Caco-2 (cell line): ENCODE results near the gene SEC14L5. TPM values are rescaled to one million over a fixed set of nuclear protein-coding genes. Genes with fewer than 3 reads are reported as not detected.
A peak's percentile ranks its signal among the peaks of the same experiment; 100 is the strongest.

Experiments used
- BruUV-seq: library from RNA; stranded (reverse); fragments of 400-500 nt; replicated peaks from 2 replicates; lab custom pipeline; 2021; lab: Mats Ljungman, UMichigan
- CTCF ChIA-PET: fragments of 300-600 bp; sonication (Branson Sonifier 250); formaldehyde crosslinking; loops from one replicate; lab custom pipeline; 2022; ENCODE audit warnings: antibody characterized with exemption; lab: Charles Lee
- POLR2A ChIA-PET: fragments of 300-600 bp; sonication (Branson Sonifier 250); formaldehyde crosslinking; loops from one replicate; lab custom pipeline; 2022; ENCODE audit warnings: antibody characterized with exemption; lab: Charles Lee
- DNase-seq, 2 experiments: peaks; one replicate each; pipeline versions ENCODE4 v3.0.0 to v3.0.0-alpha.2; 2020 to 2022
- H3K27me3 ChIP-seq: replicated peaks from 2 replicates; pipeline ENCODE4 v1.6.0; 2011; ENCODE audit warnings: low read length; ENCODE audit not compliant: control insufficient read depth, insufficient read depth
- H3K36me3 ChIP-seq: 2 replicates; pipeline ENCODE4 v1.5.1; 2011; ENCODE audit warnings: low read length; ENCODE audit not compliant: control insufficient read depth, insufficient read depth
- H3K4me1 ChIP-seq: fragments of 250-450 bp; sonication (Bioruptor Pico); 2 replicates; pipeline ENCODE4 v1.5.1; 2020; ENCODE audit warnings: mild to moderate bottlenecking
- H3K4me3 ChIP-seq: 2 replicates; pipeline ENCODE4 v1.5.1; 2011; ENCODE audit warnings: low read depth, mild to moderate bottlenecking, control low read depth, low read length
- H3K9me3 ChIP-seq: fragments of 250-450 bp; sonication (Bioruptor Pico); 2 replicates; pipeline ENCODE4 v1.5.1; 2020; ENCODE audit warnings: mild to moderate bottlenecking, moderate library complexity
- H3K27ac Mint-ChIP-seq: one replicate; pipeline ENCODE4 v1.8.0; 2022; ENCODE audit warnings: mixed read lengths; ENCODE audit not compliant: unreplicated experiment
- H3K27me3 Mint-ChIP-seq: one replicate; pipeline ENCODE4 v1.8.0; 2022; ENCODE audit warnings: mixed read lengths; ENCODE audit not compliant: insufficient read depth, unreplicated experiment
- H3K36me3 Mint-ChIP-seq: one replicate; pipeline ENCODE4 v1.8.0; 2022; ENCODE audit warnings: mild to moderate bottlenecking, mixed read lengths; ENCODE audit not compliant: insufficient read depth, unreplicated experiment
- H3K4me1 Mint-ChIP-seq: one replicate; pipeline ENCODE4 v1.8.0; 2022; ENCODE audit warnings: low read depth, mixed read lengths; ENCODE audit not compliant: unreplicated experiment
- H3K4me3 Mint-ChIP-seq: one replicate; pipeline ENCODE4 v1.8.0; 2022; ENCODE audit warnings: mild to moderate bottlenecking, moderate library complexity, mixed read lengths; ENCODE audit not compliant: unreplicated experiment
- H3K9me3 Mint-ChIP-seq: one replicate; pipeline ENCODE4 v1.8.0; 2022; ENCODE audit warnings: mixed read lengths; ENCODE audit not compliant: unreplicated experiment
- intact Hi-C: fragments of 100-400 bp; cut with micrococcal nuclease; formaldehyde crosslinking; loops from one replicate; pipeline ENCODE4 v1.10.0; 2022; ENCODE audit not compliant: unreplicated experiment
- total RNA-seq: library from RNA; stranded (reverse); gene quantifications from 2 replicates; pipeline ENCODE4 v1.2.3, GENCODE V29; 2022
- TF ChIP-seq, protein P1 (sequence below), 2 experiments: fragments of 200-600 bp in 1 of 2; IDR thresholded peaks; 1 replicate in 1 of 2; 2 replicates in 1 of 2; pipeline versions ENCODE4 v1.5.1 to v1.8.0; 2011 to 2022; ENCODE audit warnings: antibody characterized with exemption in 1 of 2, control low read depth in 1 of 2, inconsistent platforms in 1 of 2, low read depth in 1 of 2, low read length in 1 of 2, mild to moderate bottlenecking in 1 of 2, moderate library complexity in 1 of 2; ENCODE audit not compliant: insufficient read depth in 1 of 2, severe bottlenecking in 1 of 2, unreplicated experiment in 1 of 2

SEC14L5 gene
- total RNA-seq, 1 experiment from 2014 or later, result 0.14 TPM

DNA sequence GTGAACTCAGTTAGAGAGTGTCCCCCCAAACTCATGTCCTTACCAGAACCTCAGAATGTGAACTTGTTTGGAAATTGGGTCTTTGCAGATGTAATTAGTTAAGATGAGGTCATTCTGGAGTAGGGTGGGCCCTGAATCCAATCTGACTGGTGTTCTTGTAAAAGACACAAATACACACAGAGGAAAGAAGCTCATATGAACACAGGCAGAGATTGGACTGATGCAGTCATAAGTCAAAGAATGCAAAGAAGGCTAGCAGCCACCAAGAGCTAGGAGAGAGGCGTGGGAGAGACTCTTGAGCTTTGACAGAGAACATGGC is 77.7 kb downstream of the SEC14L5 start:
- no peaks in the 10 kb centered on the region for H3K9me3 ChIP-seq
- H3K27ac Mint-ChIP-seq, result peak overlapping the region; percentile 95
- H3K4me3 ChIP-seq, result no peak overlapping the region
- ChIA-PET POLR2A (no interaction called here), CTCF (interaction anchor here (0.7 to 1.5 kb wide), 4 partner anchors 16 to 77 kb away, joined by 3 to 5 read pairs (median 3); no protein-coding TSS in a partner anchor)
- DNase-seq, result no peak
- no peaks in the 10 kb centered on the region for H3K9me3 Mint-ChIP-seq
- H3K4me3 Mint-ChIP-seq, result peak overlapping the region; percentile 68
- TF ChIP-seq, protein P1, sequence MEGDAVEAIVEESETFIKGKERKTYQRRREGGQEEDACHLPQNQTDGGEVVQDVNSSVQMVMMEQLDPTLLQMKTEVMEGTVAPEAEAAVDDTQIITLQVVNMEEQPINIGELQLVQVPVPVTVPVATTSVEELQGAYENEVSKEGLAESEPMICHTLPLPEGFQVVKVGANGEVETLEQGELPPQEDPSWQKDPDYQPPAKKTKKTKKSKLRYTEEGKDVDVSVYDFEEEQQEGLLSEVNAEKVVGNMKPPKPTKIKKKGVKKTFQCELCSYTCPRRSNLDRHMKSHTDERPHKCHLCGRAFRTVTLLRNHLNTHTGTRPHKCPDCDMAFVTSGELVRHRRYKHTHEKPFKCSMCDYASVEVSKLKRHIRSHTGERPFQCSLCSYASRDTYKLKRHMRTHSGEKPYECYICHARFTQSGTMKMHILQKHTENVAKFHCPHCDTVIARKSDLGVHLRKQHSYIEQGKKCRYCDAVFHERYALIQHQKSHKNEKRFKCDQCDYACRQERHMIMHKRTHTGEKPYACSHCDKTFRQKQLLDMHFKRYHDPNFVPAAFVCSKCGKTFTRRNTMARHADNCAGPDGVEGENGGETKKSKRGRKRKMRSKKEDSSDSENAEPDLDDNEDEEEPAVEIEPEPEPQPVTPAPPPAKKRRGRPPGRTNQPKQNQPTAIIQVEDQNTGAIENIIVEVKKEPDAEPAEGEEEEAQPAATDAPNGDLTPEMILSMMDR (IDR thresholded peaks at IDR 0.05; ENCODE audit: insufficient read depth in 1 of 2, low read depth in 1 of 2, low read length in 1 of 2, severe bottlenecking in 1 of 2, unreplicated experiment in 1 of 2), result no peak
- peaks cover 41% of the 10 kb centered on the region for H3K4me1 Mint-ChIP-seq
- H3K27me3 ChIP-seq, result no peaks in the 10 kb centered on the region
- H3K4me1 ChIP-seq, result peaks cover 23% of the 10 kb centered on the region
- BruUV-seq, result no TSS peak
- peaks cover 25% of the 10 kb centered on the region for H3K36me3 Mint-ChIP-seq
- H3K27me3 Mint-ChIP-seq, result no peaks in the 10 kb centered on the region
- no peaks in the 10 kb centered on the region for H3K36me3 ChIP-seq
- intact Hi-C loops, result loop anchor here (5.0 to 10.0 kb wide), 2 partner anchors 36 to 59 kb away; partner anchors contain the start of genes ALG1 and EEF2KMT

DNA sequence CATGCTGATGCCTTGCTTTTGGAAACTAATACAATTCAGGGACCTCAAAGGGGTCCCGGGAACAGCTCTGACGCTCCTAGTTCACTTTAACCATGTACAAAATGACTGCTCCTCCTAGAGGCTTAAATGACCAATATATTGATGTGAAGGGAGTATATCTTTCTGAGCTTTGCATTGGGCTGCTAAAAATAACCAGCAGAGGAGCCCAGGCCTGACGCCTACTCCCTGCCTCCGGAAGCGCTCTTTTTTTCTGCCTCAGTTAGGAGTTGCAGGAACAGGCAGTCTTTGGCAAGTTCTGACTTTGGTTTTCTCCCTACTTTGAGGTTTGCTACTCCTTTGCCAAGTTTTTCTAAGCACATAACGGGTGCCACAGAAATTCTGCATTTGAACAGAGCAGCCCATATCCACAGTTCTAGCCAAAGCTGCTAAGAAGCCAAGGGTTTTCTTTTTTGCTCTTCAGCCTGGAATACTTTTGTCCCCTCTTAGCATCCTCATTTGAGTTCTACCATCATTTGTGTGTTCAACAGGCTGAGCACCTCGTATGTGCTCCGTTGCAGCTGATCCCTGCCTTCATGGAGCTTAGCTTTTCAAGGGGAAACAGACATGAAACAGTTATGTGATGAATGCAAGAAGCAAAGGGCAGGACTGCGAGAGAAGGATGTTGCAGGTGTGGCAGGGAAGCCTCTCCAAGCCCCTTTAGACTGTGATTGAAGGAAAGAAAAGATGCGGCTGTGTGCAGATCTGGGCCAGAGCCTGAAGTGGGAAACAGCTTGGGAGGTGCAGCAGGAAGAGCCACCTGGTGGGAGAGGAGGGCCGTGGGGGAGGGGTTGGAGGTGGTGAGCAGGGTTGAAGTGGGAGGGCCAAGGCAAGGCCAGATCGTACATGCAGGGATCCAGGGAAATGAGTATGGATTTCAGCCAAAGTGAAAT is 78.4 kb downstream of the SEC14L5 start:
- Mint-ChIP-seq H3K27me3 (no peaks in the 10 kb centered on the region), H3K27ac (peak overlapping the region; percentile 95), H3K9me3 (no peaks in the 10 kb centered on the region), H3K4me1 (peaks cover 45% of the 10 kb centered on the region), H3K36me3 (peaks cover 25% of the 10 kb centered on the region), H3K4me3 (no peak overlapping the region)
- no peaks in the 10 kb centered on the region for H3K27me3 ChIP-seq
- no peaks in the 10 kb centered on the region for H3K9me3 ChIP-seq
- no peaks in the 10 kb centered on the region for H3K36me3 ChIP-seq
- ChIA-PET POLR2A (no interaction called here), CTCF (interaction anchor here (0.6 to 1.5 kb wide), 5 partner anchors 15 to 79 kb away, joined by 3 to 5 read pairs (median 3); no protein-coding TSS in a partner anchor)
- TF ChIP-seq, protein P1 (IDR thresholded peaks at IDR 0.05; ENCODE audit: insufficient read depth in 1 of 2, low read depth in 1 of 2, low read length in 1 of 2, severe bottlenecking in 1 of 2, unreplicated experiment in 1 of 2), result no peak
- no peak for DNase-seq
- H3K4me3 ChIP-seq, result no peak overlapping the region
- intact Hi-C loops, result loop anchor here (5.0 to 10.0 kb wide), 2 partner anchors 36 to 58 kb away; partner anchors contain the start of genes ALG1 and EEF2KMT
- H3K4me1 ChIP-seq, result peaks cover 28% of the 10 kb centered on the region
- BruUV-seq, result no TSS peak

- Mint-ChIP-seq H3K27ac (no peak overlapping the region), H3K4me1 (peaks cover 24% of the 10 kb centered on the region), H3K4me3 (no peak overlapping the region), H3K36me3 (no peaks in the 10 kb centered on the region), H3K27me3 (no peaks in the 10 kb centered on the region), H3K9me3 (no peaks in the 10 kb centered on the region)
- CTCF ChIA-PET, result interaction anchor here (0.7 kb wide), 1 partner anchor 18 kb away, joined by 7 read pairs; no protein-coding TSS in a partner anchor
- BruUV-seq, result no TSS peak
- no peaks in the 10 kb centered on the region for H3K27me3 ChIP-seq
- POLR2A ChIA-PET, result no interaction called here
- DNase-seq, result peak in 1 of 2 experiments; percentile 30
- H3K4me1 ChIP-seq, result peaks cover 19% of the 10 kb centered on the region
- H3K4me3 ChIP-seq, result no peak overlapping the region
- TF ChIP-seq, protein P1 (IDR thresholded peaks at IDR 0.05; ENCODE audit: insufficient read depth in 1 of 2, low read depth in 1 of 2, low read length in 1 of 2, severe bottlenecking in 1 of 2, unreplicated experiment in 1 of 2), result no peak
- intact Hi-C loops, result no loop called here
- H3K9me3 ChIP-seq, result no peaks in the 10 kb centered on the region
- no peaks in the 10 kb centered on the region for H3K36me3 ChIP-seq
Measured at GRCh38 chr16:5040451-5040850, 82.3 kb downstream of the SEC14L5 start.
